Fibroblast of lung (primary cell): ENCODE measurements around the gene SLC35G2. TPM values are rescaled to one million over a fixed set of nuclear protein-coding genes. Genes with fewer than 3 reads are reported as not detected.
"Not testable (repeated sequence)": the region's sequence is repeated elsewhere in the genome, so short reads cannot be mapped to it uniquely, and the experiment has no call there.

Experiments
- DNase-seq, 2 donors: peaks; one replicate each; pipeline versions ENCODE4 v3.0.0 to v3.0.0-alpha.2; 2010; ENCODE audit warnings: low read depth in 2 of 2
- H2AFZ ChIP-seq: 2 replicates; pipeline ENCODE4 v1.5.1; 2012; ENCODE audit warnings: low read length, control low read depth, inconsistent platforms
- H3K27ac ChIP-seq: 2 replicates; pipeline ENCODE4 v1.5.1; 2011; ENCODE audit warnings: low read length, control low read depth; ENCODE audit not compliant: insufficient read depth
- H3K27me3 ChIP-seq: 2 replicates; pipeline ENCODE4 v1.5.1; 2011; ENCODE audit warnings: mild to moderate bottlenecking, low read length; ENCODE audit not compliant: control insufficient read depth, insufficient read depth
- H3K36me3 ChIP-seq: 2 replicates; pipeline ENCODE4 v1.5.1; 2011; ENCODE audit warnings: low read length; ENCODE audit not compliant: control insufficient read depth, insufficient read depth
- H3K4me1 ChIP-seq: 2 replicates; pipeline ENCODE4 v1.5.1; 2011; ENCODE audit warnings: low read length; ENCODE audit not compliant: control insufficient read depth, insufficient read depth; ENCODE audit errors: extremely low read depth
- H3K4me2 ChIP-seq: 2 replicates; pipeline ENCODE4 v1.5.1; 2011; ENCODE audit warnings: low read length, control low read depth; ENCODE audit not compliant: insufficient read depth; ENCODE audit errors: extremely low read depth
- H3K4me3 ChIP-seq, 4 experiments: fragments of 200-600 bp in 1 of 4; sonication (generic) in 1 of 4; replicated peaks in 1 of 4; 2 replicates each; pipeline ENCODE4 v1.5.1; 2011 to 2016; ENCODE audit warnings: low read length in 4 of 4, low read depth in 3 of 4, mild to moderate bottlenecking in 3 of 4, control low read depth in 2 of 4, inconsistent platforms in 1 of 4, mixed read lengths in 1 of 4; ENCODE audit not compliant: insufficient read depth in 1 of 4; ENCODE audit errors: control extremely low read depth in 1 of 4
- H3K79me2 ChIP-seq: 2 replicates; pipeline ENCODE4 v1.5.1; 2012; ENCODE audit warnings: mild to moderate bottlenecking, low read length, inconsistent platforms; ENCODE audit not compliant: control insufficient read depth, insufficient read depth
- H3K9ac ChIP-seq: 2 replicates; pipeline ENCODE4 v1.5.1; 2011; ENCODE audit warnings: mild to moderate bottlenecking, low read length, control low read depth; ENCODE audit not compliant: insufficient read depth
- H3K9me3 ChIP-seq: 2 replicates; pipeline ENCODE4 v1.5.1; 2012; ENCODE audit warnings: low read depth, low read length; ENCODE audit not compliant: control insufficient read depth, insufficient read depth
- H4K20me1 ChIP-seq: 2 replicates; pipeline ENCODE4 v1.5.1; 2011; ENCODE audit warnings: low read length; ENCODE audit not compliant: control insufficient read depth, insufficient read depth; ENCODE audit errors: extremely low read depth
- CTCF ChIP-seq, 2 donors: IDR thresholded peaks in 1 of 2; conservative IDR thresholded peaks in 1 of 2; 1 replicate in 1 of 2; 2 replicates in 1 of 2; pipeline ENCODE4 v1.5.1; 2011 to 2012; ENCODE audit warnings: low read length in 2 of 2, control low read depth in 1 of 2, inconsistent platforms in 1 of 2, low read depth in 1 of 2, mild to moderate bottlenecking in 1 of 2
- EZH2 ChIP-seq: IDR thresholded peaks from 2 replicates; pipeline ENCODE4 v1.5.1; 2012; ENCODE audit warnings: low read length, control low read depth, mild to moderate bottlenecking; ENCODE audit errors: missing control alignments
- polyA plus RNA-seq, 2 donors: library from polyadenylated mRNA; depleted of rRNA in 1 of 2; stranded (reverse) in 1 of 2; unstranded in 1 of 2; fragments of >200 nt; gene quantifications; 2 replicates each; pipeline ENCODE4 v1.2.1, GENCODE V29; 2011 to 2012; ENCODE audit warnings: missing spikeins in 1 of 2
- total RNA-seq: library from RNA; depleted of rRNA; stranded (reverse); fragments of >200 nt; gene quantifications from 2 replicates; pipeline ENCODE4 v1.2.1, GENCODE V29; 2014

The SLC35G2 gene
- total and polyA plus RNA-seq, 2 donors (not counting 1 experiment from before 2014, with no cell fraction given), result 14.9 to 15.4 TPM

- no peaks in the 10 kb centered on the region for H3K36me3 ChIP-seq
- H4K20me1 ChIP-seq, result no peaks in the 10 kb centered on the region
- no peak for TF ChIP-seq EZH2
- TF ChIP-seq CTCF (conservative IDR thresholded peaks at IDR 0.05 in 1 of 2, IDR thresholded peaks at IDR 0.05 in 1 of 2; ENCODE audit: low read depth in 1 of 2, low read length in 2 of 2), result no peak
- no peaks in the 10 kb centered on the region for H3K4me1 ChIP-seq
- no peaks in the 10 kb centered on the region for H3K27me3 ChIP-seq
- no peak for DNase-seq
- no peak overlapping the region for H3K27ac ChIP-seq
- no peaks in the 10 kb centered on the region for H3K9me3 ChIP-seq
- no peak overlapping the region for H3K4me2 ChIP-seq
- H2AFZ ChIP-seq, result no peak overlapping the region
- peaks cover 56% of the 10 kb centered on the region for H3K79me2 ChIP-seq
- no peak overlapping the region for H3K4me3 ChIP-seq
- no peak overlapping the region for H3K9ac ChIP-seq
These were observed 82.5 kb downstream of the SLC35G2 start for GRCh38 chr3:136901391-136901790.

- H3K79me2 ChIP-seq, result peaks cover 65% of the 10 kb centered on the region
- H3K36me3 ChIP-seq, H3K27me3 ChIP-seq, H3K27ac ChIP-seq, H2AFZ ChIP-seq, H3K9ac ChIP-seq, H4K20me1 ChIP-seq, H3K4me2 ChIP-seq, DNase-seq, H3K4me1 ChIP-seq, H3K4me3 ChIP-seq, H3K9me3 ChIP-seq: not testable (repeated sequence)
These were observed 83.6 kb downstream of the SLC35G2 start for GRCh38 chr3:136902530-136902929.

- Histone ChIP-seq H3K9ac (no peak overlapping the region), H3K9me3 (no peaks in the 10 kb centered on the region), H3K36me3 (no peaks in the 10 kb centered on the region), H2AFZ (no peak overlapping the region), H3K4me1 (no peaks in the 10 kb centered on the region), H3K4me3 (no peak overlapping the region), H4K20me1 (no peaks in the 10 kb centered on the region), H3K4me2 (no peak overlapping the region), H3K27ac (no peak overlapping the region), H3K79me2 (peaks cover 73% of the 10 kb centered on the region), H3K27me3 (no peaks in the 10 kb centered on the region)
- DNase-seq, result no peak
- no peak for TF ChIP-seq CTCF (conservative IDR thresholded peaks at IDR 0.05 in 1 of 2, IDR thresholded peaks at IDR 0.05 in 1 of 2; ENCODE audit: low read depth in 1 of 2, low read length in 2 of 2)
- TF ChIP-seq EZH2, result no peak
These were observed 85.0 kb downstream of the SLC35G2 start for GRCh38 chr3:136903899-136904298.
